ENCODE results near the gene KMT2D. TPM values are rescaled to one million over a fixed set of nuclear protein-coding genes. Genes with fewer than 3 reads are reported as not detected.

Gene KMT2D
- total and polyA plus RNA-seq, 8 donors = 3.2 to 220 (median 82.3) TPM

DNA sequence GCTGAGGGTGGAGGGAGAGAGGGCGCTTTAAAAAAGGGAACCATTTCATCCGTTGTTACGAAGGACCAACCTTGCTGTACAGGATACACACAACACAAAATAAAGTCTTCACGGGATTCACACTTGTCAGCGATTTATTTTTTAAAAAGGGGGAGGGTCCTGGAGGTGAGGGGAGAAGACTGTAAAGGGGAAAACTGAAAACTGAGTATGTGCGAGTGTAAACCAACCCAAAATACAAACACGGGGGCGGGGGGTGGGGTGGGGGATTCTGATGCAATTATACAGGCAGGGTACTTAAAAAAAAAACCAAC, 41.5 kb downstream of the KMT2D start:
- Histone ChIP-seq H3K9me3 (no peaks in the 10 kb centered on the region), H3K4me3 (peak overlapping the region; percentile 72 to 79 (median 76)), H3K27ac (peak overlapping the region; percentile 83 to 98 (median 93)), H3K36me3 (peaks cover 27 to 36% (median 36%) of the 10 kb centered on the region in 4 donors), H3K27me3 (no peaks in the 10 kb centered on the region), H3K4me1 (peaks cover 12 to 37% (median 27%) of the 10 kb centered on the region in 4 donors)
- DNase-seq = no peak
- 3 to 9% (median 4%) methylated on average over 8 of the region's 8 CpGs for WGBS, 5 donors
- intact Hi-C loops (cut with DNase I; ENCODE audit: low total_unique reads) = no loop called here
- TF ChIP-seq POLR2A (IDR thresholded peaks at IDR 0.05) = no peak
- TF ChIP-seq, protein P1, sequence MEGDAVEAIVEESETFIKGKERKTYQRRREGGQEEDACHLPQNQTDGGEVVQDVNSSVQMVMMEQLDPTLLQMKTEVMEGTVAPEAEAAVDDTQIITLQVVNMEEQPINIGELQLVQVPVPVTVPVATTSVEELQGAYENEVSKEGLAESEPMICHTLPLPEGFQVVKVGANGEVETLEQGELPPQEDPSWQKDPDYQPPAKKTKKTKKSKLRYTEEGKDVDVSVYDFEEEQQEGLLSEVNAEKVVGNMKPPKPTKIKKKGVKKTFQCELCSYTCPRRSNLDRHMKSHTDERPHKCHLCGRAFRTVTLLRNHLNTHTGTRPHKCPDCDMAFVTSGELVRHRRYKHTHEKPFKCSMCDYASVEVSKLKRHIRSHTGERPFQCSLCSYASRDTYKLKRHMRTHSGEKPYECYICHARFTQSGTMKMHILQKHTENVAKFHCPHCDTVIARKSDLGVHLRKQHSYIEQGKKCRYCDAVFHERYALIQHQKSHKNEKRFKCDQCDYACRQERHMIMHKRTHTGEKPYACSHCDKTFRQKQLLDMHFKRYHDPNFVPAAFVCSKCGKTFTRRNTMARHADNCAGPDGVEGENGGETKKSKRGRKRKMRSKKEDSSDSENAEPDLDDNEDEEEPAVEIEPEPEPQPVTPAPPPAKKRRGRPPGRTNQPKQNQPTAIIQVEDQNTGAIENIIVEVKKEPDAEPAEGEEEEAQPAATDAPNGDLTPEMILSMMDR (IDR thresholded peaks at IDR 0.05) = no peak
- TF ChIP-seq POLR2AphosphoS5 (IDR thresholded peaks at IDR 0.05) = no peak
- TF ChIP-seq EP300 (IDR thresholded peaks at IDR 0.05) = no peak

DNA sequence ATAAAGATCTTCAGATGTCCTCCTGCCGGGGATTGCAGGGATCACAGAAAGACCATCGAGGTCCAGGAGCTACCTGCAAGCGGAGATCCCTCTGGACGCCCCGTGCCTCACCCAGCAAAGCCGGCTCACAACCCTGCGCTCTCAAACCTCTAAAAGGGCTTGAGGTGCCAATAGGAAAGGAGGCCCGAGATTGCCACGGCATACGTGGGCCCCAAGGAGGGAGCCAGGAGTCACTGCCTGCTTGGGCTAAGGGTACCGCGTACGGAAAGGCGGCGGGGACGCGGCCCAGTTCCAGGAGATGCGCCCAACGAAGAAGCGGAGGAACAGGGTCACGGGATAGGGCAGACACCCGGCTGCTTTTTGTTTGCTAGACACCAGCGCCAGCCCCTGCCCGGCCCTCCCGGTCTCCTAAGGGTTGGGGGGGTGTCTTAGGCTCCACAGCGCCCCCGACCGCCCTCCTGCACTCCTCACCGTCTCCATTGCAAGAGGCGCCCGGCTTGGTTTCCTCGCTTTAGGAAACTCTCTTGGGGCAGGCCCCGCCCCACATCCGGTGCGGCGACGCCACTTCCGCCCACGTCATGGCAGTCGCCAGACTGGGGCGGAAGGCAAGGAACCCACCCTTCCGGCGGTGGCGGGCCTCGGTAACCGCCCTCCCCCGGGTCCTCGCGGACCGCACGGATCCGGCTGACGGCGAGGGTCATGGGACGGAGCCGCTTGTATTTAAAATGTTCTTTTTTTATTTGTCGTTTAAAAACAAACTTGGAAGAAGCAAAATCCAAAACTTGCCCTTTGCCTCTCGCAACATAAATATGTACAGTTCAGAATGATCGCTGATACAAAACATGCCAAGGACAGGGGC, 42.1 kb downstream of the KMT2D start, which contains the start of gene PRKAG1:
Gene PRKAG1, minus strand, starts transcription at position 516 of the 859 bp plus-strand sequence. Its CDS starts 36 bp downstream, at position 480.
- peak within 1 kb of the TSS; percentile 72 to 79 (median 76) for H3K4me3 ChIP-seq
- H3K27ac ChIP-seq = peak within 1 kb of the TSS; percentile 83 to 98 (median 93)
- intact Hi-C loops (cut with DNase I; ENCODE audit: low total_unique reads) = no loop called here
- 0 to 1% (median 0%) methylated on average over 57 to 59 of the region's 59 CpGs for WGBS, 5 donors
- DNase-seq = peak; percentile 95 to 99
- TF ChIP-seq, protein P1 (IDR thresholded peaks at IDR 0.05) = peak in 2 of 7 experiments; percentile 40 to 47
- TF ChIP-seq POLR2A (IDR thresholded peaks at IDR 0.05) (peak in 1 of 4 donors; percentile 55), POLR2AphosphoS5 (IDR thresholded peaks at IDR 0.05) (peak; percentile 97 to 98 (median 98)), EP300 (IDR thresholded peaks at IDR 0.05) (peak; percentile 21)
- peaks cover 26 to 31% (median 30%) of the 10 kb centered on the region in 4 donors for H3K36me3 ChIP-seq
- peaks cover 12 to 37% (median 27%) of the 10 kb centered on the region in 4 donors for H3K4me1 ChIP-seq
- H3K9me3 ChIP-seq = no peaks in the 10 kb centered on the region
- no peaks in the 10 kb centered on the region for H3K27me3 ChIP-seq

- no peak for DNase-seq
- Histone ChIP-seq H3K36me3 (peaks cover 23 to 31% (median 27%) of the 10 kb centered on the region in 4 donors), H3K9me3 (no peaks in the 10 kb centered on the region), H3K4me3 (peak overlapping the region; percentile 72 to 79 (median 76)), H3K27me3 (no peaks in the 10 kb centered on the region), H3K4me1 (peaks cover 12 to 37% (median 27%) of the 10 kb centered on the region in 4 donors), H3K27ac (peak overlapping the region; percentile 83 to 98 (median 93))
- TF ChIP-seq POLR2A (IDR thresholded peaks at IDR 0.05) (no peak), POLR2AphosphoS5 (IDR thresholded peaks at IDR 0.05) (no peak), EP300 (IDR thresholded peaks at IDR 0.05) (no peak)
- TF ChIP-seq, protein P1 (IDR thresholded peaks at IDR 0.05) = peak in 1 of 7 experiments; percentile 15
- intact Hi-C loops (cut with DNase I; ENCODE audit: low total_unique reads) = no loop called here
- WGBS, 5 donors = 0 to 2% (median 1%) methylated on average over 8 of the region's 8 CpGs
Measured at GRCh38 chr12:49017891-49018260, 42.7 kb downstream of the KMT2D start.

- H3K4me1 ChIP-seq = peaks cover 12 to 37% (median 25%) of the 10 kb centered on the region in 4 donors
- TF ChIP-seq POLR2AphosphoS5 (IDR thresholded peaks at IDR 0.05) = no peak
- TF ChIP-seq, protein P1 (IDR thresholded peaks at IDR 0.05) = no peak
- no peak for TF ChIP-seq EP300 (IDR thresholded peaks at IDR 0.05)
- no peak for TF ChIP-seq POLR2A (IDR thresholded peaks at IDR 0.05)
- no peak overlapping the region for H3K4me3 ChIP-seq
- H3K9me3 ChIP-seq = no peaks in the 10 kb centered on the region
- DNase-seq = no peak
- H3K27me3 ChIP-seq = no peaks in the 10 kb centered on the region
- H3K27ac ChIP-seq = no peak overlapping the region
- intact Hi-C loops (cut with DNase I; ENCODE audit: low total_unique reads) = no loop called here
- peaks cover 15 to 33% (median 30%) of the 10 kb centered on the region in 4 donors for H3K36me3 ChIP-seq
- WGBS, 5 donors = 94 to 100% (median 96%) methylated on average over 1 of the region's 1 CpG
Measured at GRCh38 chr12:49015196-49015595, 45.4 kb downstream of the KMT2D start.
